Type B pancreatic cell (in vitro differentiated cells): ENCODE data around the gene APBA2. TPM values are rescaled to one million over a fixed set of nuclear protein-coding genes. Genes with fewer than 3 reads are reported as not detected.
"Not testable (repeated sequence)": the region's sequence is repeated elsewhere in the genome, so short reads cannot be mapped to it uniquely, and the experiment has no call there.

Experiments
- DNase-seq: peaks from one replicate; pipeline ENCODE4 v3.0.0; 2021; ENCODE audit warnings: mixed read lengths; ENCODE audit not compliant: unreplicated experiment; ENCODE audit errors: extremely low spot score
- H3K27ac Mint-ChIP-seq: 2 replicates; pipeline ENCODE4 v1.8.0; 2021; ENCODE audit warnings: mild to moderate bottlenecking, mixed read lengths
- H3K27me3 Mint-ChIP-seq: 2 replicates; pipeline ENCODE4 v1.8.0; 2021; ENCODE audit warnings: mixed read lengths
- H3K36me3 Mint-ChIP-seq: 2 replicates; pipeline ENCODE4 v1.8.0; 2021; ENCODE audit warnings: mixed read lengths
- H3K4me1 Mint-ChIP-seq: one replicate; pipeline ENCODE4 v1.8.0; 2021; ENCODE audit warnings: mixed read lengths; ENCODE audit not compliant: unreplicated experiment
- H3K4me3 Mint-ChIP-seq: 2 replicates; pipeline ENCODE4 v1.8.0; 2021; ENCODE audit warnings: mild to moderate bottlenecking, mixed read lengths
- H3K9me3 Mint-ChIP-seq: 2 replicates; pipeline ENCODE4 v1.8.0; 2021; ENCODE audit warnings: mixed read lengths
- total RNA-seq: library from RNA; stranded (reverse); gene quantifications from 2 replicates; pipeline ENCODE4 v1.2.1, GENCODE V29; 2021; ENCODE audit warnings: low replicate concordance
- TF ChIP-seq, protein P1 (sequence below): fragments of 200-600 bp; sonication (generic); conservative IDR thresholded peaks from 2 replicates; pipeline ENCODE4 v1.5.0; 2021; ENCODE audit warnings: antibody characterized with exemption, mild to moderate bottlenecking

APBA2 gene
- total RNA-seq, 1 donor from 2014 or later = 33.3 TPM

DNA sequence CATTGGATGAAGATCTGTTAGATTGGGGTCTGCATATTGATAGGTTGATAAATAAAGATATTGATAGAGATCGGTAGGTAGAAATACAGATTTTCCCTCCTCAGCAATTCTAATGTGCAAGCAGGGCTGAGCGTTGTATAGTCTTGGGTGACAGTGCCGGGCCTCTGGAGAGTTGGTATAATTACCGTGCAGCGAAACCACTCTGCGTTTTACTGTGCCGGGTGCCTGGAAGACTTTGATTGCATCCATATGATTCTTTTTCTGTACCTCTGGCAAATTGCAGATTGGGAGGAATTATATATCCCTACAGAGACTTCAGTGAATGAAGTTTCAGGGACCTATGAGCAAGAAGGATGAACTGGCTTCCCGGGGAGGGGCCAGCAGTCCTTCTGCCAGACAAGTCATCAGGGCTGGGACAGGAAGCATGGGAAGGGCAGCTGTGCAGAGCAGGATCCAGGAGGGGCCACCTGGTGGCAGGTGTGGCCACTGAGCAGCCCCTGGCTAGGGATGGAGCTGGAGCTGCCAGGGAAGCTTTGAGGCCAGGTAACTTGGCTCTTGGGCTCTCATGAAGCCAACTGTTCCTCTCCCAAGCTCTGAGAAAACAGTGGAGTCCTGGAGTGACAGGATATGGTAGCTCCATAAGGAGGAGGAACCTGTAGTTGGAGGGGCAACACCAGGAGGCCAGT lies 132.5 kb downstream of the APBA2 start:
- TF ChIP-seq, protein P1, sequence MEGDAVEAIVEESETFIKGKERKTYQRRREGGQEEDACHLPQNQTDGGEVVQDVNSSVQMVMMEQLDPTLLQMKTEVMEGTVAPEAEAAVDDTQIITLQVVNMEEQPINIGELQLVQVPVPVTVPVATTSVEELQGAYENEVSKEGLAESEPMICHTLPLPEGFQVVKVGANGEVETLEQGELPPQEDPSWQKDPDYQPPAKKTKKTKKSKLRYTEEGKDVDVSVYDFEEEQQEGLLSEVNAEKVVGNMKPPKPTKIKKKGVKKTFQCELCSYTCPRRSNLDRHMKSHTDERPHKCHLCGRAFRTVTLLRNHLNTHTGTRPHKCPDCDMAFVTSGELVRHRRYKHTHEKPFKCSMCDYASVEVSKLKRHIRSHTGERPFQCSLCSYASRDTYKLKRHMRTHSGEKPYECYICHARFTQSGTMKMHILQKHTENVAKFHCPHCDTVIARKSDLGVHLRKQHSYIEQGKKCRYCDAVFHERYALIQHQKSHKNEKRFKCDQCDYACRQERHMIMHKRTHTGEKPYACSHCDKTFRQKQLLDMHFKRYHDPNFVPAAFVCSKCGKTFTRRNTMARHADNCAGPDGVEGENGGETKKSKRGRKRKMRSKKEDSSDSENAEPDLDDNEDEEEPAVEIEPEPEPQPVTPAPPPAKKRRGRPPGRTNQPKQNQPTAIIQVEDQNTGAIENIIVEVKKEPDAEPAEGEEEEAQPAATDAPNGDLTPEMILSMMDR = no peak
- H3K27ac Mint-ChIP-seq = no peak overlapping the region
- no peak overlapping the region for H3K4me3 Mint-ChIP-seq
- peaks cover 4% of the 10 kb centered on the region for H3K36me3 Mint-ChIP-seq
- no peak for DNase-seq
- H3K4me1 Mint-ChIP-seq = no peaks in the 10 kb centered on the region
- H3K9me3 Mint-ChIP-seq = peaks cover 6% of the 10 kb centered on the region
- no peaks in the 10 kb centered on the region for H3K27me3 Mint-ChIP-seq

DNA sequence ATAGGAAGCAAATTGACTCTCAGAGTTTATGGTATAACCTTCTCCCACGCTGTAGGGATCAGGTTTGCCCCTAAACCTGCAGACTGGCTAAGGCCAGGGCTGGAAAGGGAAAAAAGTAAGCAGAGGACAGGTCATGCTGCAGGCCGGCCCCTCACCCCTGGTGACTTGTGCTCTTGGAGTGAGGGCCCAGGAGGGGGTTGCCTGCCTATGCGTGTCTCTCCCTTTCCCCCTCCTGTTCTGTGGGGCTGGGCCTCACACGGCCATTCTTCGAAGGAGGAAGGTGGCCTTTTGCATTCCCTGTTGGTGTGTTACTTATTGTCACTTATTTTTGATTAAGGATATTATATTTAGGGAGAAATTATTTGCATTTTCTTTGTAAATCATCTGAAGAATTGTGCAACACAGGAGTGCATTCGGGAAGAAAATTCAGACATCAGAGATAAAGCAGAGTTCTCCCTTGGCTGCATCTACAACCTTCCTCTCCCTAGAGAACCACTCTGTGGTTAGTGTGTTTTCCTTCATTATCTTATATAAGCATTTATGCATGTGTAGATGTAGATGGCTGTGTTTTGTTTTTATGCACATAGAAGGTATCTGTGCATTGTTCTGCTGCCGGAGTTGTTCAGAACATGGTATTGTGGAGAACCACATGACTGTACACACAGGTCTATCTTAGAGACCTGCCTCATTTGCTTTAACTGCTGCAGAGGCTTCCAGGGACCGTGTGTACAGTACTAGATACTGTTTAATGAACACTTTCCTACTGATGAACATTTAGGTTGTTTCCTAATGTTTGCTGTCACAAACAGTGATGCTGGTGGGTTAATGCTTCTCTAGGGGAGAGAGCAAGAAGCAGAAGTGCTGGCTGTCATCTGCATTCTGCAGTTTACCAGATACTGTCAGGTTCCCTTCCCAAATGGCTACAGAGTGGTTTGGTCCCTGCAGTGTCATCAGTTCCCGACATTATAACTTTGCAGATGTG lies 133.5 kb downstream of the APBA2 start:
- Mint-ChIP-seq H3K4me3 (no peak overlapping the region), H3K4me1 (peaks cover 3% of the 10 kb centered on the region), H3K27ac (no peak overlapping the region), H3K9me3 (peaks cover 6% of the 10 kb centered on the region), H3K27me3 (no peaks in the 10 kb centered on the region), H3K36me3 (peaks cover 4% of the 10 kb centered on the region)
- TF ChIP-seq, protein P1 = no peak
- no peak for DNase-seq

DNA sequence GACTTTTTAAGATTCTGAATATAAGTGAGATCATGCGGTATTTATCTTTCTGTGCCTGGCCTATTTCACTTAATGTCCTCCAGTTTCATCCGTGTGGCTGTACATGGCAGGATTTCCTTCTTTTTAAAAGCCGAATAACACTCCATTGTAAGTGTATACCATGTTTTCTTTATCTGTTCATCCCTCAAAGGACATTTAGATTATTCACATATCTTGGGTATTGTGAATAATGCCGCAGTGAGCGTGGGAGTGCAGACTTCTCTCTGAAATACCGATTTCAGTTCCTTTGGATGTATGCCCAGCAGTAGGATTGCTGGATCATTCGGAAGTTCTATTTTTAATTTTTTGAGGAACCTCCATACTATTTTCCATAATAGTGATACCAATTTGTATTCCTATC lies 136.1 kb downstream of the APBA2 start:
- peaks cover 4% of the 10 kb centered on the region for H3K36me3 Mint-ChIP-seq
- DNase-seq = no peak
- no peak overlapping the region for H3K4me3 Mint-ChIP-seq
- peaks cover 6% of the 10 kb centered on the region for H3K9me3 Mint-ChIP-seq
- no peak overlapping the region for H3K27ac Mint-ChIP-seq
- peaks cover 10% of the 10 kb centered on the region for H3K4me1 Mint-ChIP-seq
- TF ChIP-seq, protein P1 = no peak
- H3K27me3 Mint-ChIP-seq = no peaks in the 10 kb centered on the region

DNA sequence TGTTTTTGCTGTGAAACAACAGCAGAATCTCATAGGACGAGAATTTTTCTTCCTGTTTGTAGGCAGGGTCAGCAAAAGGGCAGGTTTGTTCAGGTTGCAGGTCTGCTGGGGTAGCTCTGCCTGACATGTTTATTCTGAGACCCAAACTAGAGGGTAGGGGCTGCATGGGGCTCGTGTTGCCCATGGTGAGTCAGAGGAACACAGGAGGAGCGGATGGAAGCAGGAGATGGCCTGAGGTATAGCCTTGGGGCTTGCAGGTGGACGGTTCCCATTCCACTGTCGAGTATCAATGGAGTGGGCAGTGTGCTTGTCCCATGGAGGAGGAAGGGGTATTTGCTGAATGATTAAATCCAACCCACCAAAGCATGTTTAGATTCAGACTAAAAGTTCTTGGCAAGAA lies 138.9 kb downstream of the APBA2 start:
- peaks cover 10% of the 10 kb centered on the region for H3K4me1 Mint-ChIP-seq
- H3K27ac Mint-ChIP-seq = no peak overlapping the region
- H3K9me3 Mint-ChIP-seq = peaks cover 6% of the 10 kb centered on the region
- TF ChIP-seq, protein P1 = no peak
- peaks cover 4% of the 10 kb centered on the region for H3K36me3 Mint-ChIP-seq
- H3K4me3 Mint-ChIP-seq = no peak overlapping the region
- no peak for DNase-seq
- H3K27me3 Mint-ChIP-seq = no peaks in the 10 kb centered on the region

DNA sequence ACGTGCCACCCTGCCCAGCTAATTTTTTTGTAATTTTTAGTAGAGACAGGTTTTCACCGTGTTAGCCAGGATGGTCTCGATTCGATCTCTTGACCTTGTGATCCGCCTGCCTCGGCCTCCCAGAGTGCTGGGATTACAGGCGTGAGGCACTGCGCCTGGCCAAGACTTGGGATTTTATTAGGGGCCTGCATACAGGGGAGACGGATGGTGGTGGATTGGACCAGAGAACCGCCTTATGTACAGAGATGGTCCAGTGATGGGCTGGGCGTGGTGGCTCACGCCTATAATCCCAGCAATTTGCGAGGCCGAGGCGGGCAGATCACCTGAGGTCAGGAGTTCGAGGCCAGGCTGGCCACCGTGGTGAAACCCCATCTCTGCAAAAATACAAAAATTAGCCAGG lies 139.6 kb downstream of the APBA2 start:
- not testable (repeated sequence) for H3K27ac Mint-ChIP-seq, H3K36me3 Mint-ChIP-seq, H3K4me3 Mint-ChIP-seq, DNase-seq, H3K27me3 Mint-ChIP-seq, H3K9me3 Mint-ChIP-seq
- H3K4me1 Mint-ChIP-seq = peaks cover 10% of the 10 kb centered on the region

DNA sequence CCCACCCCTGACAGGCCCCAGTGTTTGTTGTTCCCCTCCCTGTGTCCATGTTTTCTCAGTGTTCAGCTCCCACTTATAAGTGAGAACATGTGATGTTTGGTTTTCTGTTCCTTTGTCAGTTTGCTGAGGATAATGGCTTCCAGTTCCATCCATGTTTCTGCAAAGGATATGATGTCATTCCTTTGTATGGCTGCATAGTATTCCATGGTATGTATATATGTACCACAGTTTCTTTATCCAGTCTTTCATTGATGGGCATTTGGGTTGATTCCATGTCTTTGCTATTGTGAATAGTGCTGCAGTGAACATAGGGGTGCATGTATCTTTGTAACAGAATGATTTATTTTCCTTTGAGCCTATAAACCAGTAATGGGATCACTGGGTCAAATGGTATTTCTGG lies 142.4 kb downstream of the APBA2 start:
- H3K4me1 Mint-ChIP-seq = peaks cover 10% of the 10 kb centered on the region
- not testable (repeated sequence) for H3K4me3 Mint-ChIP-seq, H3K27me3 Mint-ChIP-seq, H3K27ac Mint-ChIP-seq, DNase-seq, H3K36me3 Mint-ChIP-seq, H3K9me3 Mint-ChIP-seq
